Kidney glomerular epithelial cell (primary cell): ENCODE data around the gene CYP4F11.
"Not testable (repeated sequence)": the region's sequence is repeated elsewhere in the genome, so short reads cannot be mapped to it uniquely, and the experiment has no call there.

ENCODE experiments used
- DNase-seq: peaks from one replicate; lab custom pipeline; 2025; lab: John Stamatoyannopoulos, UW

Gene CYP4F11

DNA sequence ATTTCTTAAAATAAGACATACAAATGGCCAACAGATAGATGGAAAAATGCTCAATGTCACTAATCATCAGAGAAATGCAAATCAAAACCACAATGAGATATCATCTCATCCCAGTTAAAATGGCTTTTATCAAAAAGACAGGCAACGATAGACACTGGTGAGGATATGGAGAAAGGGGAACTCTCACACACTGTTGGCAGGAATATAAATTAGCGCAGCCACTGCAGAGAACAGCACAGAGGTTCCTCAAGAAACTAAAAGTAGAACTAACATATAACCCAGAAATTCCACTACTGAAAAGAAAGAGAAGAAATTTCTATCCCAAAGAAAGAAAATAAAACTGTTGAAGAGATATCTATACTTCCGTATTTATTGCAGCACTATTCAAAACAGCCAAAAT is 51.0 kb downstream of the CYP4F11 start:
- not testable (repeated sequence) for DNase-seq

- DNase-seq = no peak
Observed at GRCh38 chr19:15874821-15875474, 59.4 kb downstream of the CYP4F11 start.

DNA sequence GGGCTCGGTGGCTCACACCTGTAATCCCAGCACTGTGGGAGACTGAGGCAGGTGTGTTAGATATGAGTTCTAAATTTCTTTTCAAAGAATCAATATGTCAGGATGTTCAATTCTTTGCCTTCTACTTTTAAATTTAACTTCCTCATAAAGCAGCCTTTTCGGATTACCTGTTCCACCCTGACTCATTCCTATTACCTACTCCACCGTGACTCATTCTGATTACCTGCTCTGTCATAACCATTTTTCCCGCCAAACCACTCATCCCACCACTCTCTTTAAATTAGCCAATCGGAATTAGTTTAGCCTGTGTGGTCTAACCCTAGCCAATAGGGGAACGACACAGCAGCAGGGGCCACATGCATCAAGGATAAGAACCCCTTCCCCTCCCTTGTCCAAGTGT is 60.6 kb downstream of the CYP4F11 start:
- not testable (repeated sequence) for DNase-seq

DNA sequence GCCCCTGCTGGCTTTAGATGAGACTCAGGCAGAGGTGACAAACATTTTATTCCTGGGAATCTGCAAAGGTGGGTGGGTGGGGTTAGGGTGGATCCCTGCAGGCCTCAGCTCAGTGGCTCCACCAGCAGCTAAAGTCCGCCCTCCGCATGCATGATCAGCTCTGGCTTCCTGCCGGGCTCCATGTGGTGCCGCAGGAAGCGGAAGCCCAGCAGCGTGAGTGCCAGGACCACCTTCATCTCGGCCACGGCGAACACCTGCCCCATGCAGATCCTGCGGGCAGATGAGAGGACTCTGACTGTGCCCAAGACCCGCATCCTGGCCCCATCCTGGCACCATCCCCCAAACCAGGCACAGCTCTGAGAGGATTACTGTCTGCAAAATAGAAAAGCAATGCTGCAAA is 62.8 kb downstream of the CYP4F11 start:
- no peak for DNase-seq

DNA sequence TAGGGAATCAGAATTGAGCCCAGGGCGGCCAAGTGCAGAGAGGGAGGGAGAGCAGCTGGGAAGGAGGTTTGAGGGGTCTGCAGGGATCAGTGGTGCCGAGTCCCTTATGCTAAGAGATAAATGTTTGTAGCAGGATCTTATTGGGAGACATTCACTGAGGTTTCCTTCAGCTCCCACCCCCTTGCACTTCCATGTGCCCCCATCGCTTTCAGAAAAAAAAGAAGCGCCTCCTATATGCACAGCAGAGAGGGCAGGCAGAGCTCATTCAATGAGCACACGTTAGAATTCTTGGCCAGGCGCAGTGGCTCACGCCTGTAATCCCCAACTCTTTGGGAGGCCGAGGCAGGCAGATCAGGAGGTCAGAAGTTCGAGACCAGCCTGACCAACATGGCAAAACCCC is 64.5 kb downstream of the CYP4F11 start:
- DNase-seq = no peak

DNA sequence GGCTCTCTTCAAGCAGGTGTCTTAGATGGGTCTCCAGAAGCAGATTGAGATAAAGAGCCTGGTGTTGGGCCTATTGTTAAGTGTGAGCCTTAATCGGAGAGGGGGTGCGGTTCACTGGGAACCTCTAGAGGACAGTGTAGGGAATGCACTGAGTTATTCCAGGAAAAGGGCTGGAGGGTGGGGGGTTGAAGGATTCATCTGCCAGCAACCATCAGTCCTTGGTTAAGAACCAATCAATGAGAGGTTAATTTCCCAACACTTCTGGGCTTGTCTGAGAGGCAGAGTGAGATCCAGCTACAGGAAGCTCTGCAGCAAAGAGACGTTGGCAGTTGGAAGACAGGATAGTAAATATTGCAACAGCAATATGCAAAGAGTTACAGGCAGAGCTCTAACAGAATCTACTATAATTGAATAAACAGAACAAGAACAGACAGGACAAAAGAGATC is 65.2 kb downstream of the CYP4F11 start:
- peak; percentile 40 for DNase-seq

- no peak for DNase-seq
Observed at GRCh38 chr19:15866636-15867035, 67.7 kb downstream of the CYP4F11 start.

GRCh38 chr19:15864824-15865223 is 69.5 kb downstream of the CYP4F11 start:
- no peak for DNase-seq

DNA sequence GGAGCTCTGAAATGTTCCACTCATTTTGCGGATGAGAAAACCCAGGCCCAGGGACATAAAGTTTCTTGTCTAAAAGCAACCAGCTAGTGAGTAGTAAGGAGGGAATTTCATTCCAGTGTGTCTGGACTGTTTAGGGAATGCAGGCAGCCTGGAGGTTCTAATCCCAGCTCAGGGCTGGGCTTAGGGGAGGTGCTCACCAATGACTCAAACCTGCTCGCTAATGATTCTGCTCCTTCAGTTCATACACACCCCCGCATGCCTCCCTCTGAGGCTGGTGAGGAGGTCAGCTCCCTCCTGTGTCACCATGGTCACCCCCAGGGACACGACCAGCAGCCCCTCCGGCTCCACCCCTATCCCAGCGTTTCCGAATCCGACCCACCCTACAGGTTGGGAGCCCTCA is 71.1 kb downstream of the CYP4F11 start:
- DNase-seq = no peak

GRCh38 chr19:15862444-15862843 is 71.9 kb downstream of the CYP4F11 start:
- no peak for DNase-seq
